HG02884 (cell line): ENCODE results near the gene HMX3.
A peak's percentile ranks its signal among the peaks of the same experiment; 100 is the strongest.

Source experiments
- ATAC-seq: cut with Tn5 transposase; IDR thresholded peaks from one replicate; pipeline ENCODE4 v1.9.1; 2021; ENCODE audit warnings: mild to moderate bottlenecking, moderate library complexity; ENCODE audit not compliant: unreplicated experiment

The HMX3 gene

DNA sequence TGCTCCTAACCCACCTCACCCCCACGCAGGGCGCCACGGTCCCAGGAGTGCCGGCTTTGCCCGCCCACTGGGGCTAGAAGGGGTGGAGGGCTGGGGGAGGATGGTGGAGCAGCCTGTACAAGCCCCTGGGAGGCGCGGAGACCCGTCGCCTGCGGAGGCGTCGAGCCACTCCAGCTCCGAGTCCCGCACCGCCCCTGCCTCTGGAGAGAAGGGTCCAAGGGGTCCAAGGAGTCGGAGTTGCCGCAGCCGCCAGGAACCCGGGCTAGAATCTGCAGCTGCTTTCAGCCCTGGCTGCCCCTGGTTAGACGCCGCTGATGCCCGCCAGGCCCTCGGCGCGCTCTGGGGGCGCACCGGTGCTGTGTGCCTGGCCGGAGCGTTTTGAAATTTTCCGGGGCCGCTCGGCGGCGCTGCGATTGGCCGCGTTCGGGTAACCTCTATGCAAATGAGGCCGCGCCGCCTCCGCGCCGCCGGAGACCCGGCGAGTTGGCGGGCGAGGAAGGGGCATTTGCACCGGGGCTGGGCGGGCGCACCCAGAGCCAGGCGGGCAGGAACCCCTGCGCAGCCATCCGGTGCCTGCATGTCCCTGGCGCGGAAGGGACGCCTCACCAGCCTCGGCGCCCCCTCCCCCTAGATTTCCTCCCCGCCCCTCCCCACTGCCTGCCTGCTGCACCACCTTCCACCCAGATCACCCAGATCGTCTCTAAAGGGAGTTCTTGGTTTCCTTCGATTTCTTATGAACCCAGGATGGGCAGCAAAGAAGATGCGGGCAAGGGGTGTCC is 12.1 kb downstream of the HMX3 start, which contains the start of gene HMX2:
HMX2 (plus strand) TSS at position 502 of the 779 bp plus-strand sequence; CDS start at position 745, 243 bp downstream.
- ATAC-seq: no peak

DNA sequence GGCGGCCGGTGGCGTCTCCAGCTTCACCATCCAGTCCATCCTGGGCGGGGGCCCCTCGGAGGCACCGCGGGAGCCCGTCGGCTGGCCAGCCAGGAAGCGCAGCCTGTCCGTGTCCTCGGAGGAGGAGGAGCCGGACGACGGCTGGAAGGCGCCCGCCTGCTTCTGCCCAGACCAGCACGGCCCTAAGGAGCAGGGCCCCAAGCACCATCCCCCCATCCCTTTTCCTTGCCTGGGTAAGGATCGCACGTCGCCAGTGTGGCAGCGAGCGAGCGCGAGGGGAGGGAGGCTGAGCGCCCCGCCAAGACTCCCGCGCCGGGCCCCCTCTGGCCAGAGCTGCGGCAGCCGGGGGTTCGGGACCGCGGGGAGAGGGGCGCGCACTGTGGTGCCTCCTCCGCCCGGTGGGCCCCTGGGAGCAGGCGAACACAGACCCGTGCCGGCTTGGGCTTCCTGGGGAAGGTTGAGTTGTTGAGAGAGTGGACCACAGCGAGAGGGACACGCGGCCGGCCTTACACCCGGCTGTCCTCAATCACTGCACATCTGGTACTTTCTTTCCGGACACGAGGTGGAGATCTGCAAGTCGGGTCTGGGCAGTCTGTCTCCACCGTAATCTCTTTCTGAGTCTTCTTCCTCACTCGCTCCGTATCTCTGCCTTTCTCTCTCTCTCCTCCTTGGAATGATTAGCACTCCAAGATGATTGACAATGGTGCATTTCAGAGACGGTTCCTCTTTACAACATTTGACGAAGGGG is 12.8 kb downstream of the HMX3 start:
- no peak for ATAC-seq

DNA sequence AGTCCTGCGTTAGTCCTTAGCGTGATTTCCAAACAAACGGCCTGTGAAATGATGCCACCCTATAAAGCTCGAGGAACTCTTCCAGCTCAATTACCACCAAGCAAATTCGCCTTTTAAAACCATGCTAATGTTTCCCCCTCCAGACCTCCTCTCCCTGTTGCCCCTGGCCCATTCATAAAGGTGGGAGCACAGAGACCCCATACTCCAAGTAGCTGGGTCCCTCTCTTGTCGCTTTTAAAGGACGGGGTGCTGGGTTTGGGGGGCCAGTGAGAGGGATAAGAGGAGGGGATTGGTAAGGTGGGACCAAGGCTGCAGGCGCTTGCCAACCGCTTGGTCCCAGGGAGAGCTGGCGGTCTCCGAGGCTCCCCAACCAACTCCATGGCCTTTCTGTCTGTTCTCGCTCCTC is 13.4 kb downstream of the HMX3 start:
- no peak for ATAC-seq

DNA sequence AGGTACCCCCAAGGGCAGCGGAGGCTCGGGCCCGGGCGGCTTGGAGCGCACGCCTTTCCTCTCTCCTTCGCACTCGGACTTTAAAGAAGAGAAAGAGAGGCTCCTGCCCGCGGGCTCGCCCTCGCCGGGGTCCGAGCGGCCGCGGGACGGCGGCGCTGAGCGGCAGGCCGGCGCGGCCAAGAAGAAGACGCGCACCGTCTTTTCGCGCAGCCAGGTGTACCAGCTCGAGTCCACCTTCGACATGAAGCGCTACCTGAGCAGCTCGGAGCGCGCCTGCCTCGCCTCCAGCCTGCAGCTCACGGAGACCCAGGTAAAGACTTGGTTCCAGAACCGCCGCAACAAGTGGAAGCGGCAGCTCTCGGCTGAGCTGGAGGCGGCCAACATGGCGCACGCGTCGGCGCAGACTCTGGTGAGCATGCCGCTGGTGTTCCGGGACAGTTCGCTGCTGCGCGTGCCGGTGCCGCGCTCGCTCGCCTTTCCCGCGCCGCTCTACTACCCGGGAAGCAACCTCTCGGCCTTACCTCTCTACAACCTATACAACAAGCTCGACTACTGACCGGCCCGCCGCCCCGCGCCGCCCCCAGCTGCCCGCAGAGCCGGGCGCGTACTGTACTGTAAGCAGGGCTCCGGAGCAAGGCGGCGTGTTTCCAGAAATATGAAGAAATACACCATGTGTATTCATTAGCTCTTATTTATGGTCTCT is 13.9 kb downstream of the HMX3 start:
- no peak for ATAC-seq

DNA sequence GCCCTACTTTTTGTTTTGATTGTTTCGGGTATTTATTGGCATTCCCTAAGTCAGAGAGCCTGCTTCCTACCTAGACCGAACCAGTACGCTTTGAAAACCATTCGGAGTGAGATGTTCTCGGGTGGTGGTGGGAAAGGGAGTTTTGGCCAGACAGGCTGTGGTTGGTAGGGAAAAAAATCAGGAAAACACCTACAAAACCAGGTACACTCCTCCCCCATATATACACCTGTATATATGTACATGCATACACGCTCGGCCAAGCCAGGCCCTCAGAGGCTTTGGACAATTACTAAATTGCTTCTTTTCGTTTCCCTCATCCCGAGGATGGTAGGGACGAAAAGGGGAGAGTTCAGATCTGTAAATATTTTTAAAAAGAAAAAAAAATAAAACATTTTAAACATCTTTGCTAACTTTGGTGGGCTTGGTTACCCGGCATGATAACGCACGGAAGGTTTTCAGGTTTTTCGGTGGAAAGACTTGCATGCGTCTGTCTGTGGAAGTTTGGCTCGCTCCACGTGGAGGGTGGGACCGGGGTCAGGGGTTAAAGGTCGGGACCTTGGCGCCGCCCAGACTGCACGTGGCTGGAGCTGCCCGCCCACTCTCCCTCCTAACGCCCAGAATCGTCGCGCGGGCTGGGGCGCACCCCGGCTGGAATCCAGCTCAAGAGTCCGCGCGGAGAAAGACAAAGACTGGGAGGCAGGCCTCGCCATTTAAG is 14.7 kb downstream of the HMX3 start:
- ATAC-seq: no peak

DNA sequence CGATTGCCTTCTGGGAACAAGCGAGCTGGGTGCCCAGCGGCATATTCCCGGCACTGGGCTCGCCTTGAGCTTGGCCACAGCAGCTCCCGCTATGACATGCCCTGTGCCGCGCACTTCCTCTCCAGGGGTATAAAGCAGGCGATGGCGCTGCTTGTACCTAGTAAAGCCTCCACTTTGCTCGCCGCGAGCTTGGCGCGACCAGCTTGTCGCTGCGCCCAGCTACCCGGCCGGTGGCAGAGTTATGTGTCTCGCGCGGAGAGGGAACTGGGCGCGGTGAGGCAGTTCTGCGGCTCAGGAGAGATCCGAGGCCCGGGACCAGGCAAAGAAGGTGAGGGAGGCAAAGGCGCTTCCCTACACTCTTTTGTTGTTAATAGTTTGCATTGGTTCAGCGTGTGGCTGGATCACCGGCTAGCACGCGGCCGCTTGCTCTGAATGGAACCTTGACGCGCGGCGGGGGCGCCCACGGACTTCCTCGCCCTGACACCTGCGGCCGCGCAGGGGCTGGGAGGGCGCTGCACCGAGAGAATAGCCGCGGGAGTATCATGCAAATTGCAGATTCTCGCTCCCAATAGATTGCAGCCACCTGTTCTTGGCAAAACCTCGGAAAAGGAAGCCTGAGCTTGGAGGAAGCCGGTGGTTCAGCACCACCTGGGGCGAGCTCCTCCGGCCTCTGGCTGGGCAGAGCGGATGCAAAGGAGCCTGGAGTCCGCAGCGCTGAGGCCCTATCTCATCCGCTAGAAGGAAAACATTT is 15.4 kb downstream of the HMX3 start:
- no peak for ATAC-seq

DNA sequence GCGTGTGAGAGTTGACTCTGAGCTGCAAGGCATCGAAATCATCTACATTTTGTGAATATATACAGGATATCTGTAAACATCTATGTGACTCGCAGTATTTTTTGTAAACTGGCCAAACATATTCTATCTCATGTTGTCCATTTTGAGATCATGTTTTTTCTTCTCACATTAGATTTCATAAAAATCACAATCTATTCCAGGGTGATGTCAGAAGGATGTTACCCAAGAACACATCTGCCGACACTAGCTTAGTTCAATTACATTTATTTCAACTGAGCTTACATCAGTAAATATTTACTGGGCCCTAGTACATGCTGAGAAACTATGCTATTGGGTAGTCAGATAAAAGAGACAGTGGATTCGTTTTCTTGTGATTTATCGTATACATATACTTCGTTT is 16.0 kb downstream of the HMX3 start:
- no peak for ATAC-seq

DNA sequence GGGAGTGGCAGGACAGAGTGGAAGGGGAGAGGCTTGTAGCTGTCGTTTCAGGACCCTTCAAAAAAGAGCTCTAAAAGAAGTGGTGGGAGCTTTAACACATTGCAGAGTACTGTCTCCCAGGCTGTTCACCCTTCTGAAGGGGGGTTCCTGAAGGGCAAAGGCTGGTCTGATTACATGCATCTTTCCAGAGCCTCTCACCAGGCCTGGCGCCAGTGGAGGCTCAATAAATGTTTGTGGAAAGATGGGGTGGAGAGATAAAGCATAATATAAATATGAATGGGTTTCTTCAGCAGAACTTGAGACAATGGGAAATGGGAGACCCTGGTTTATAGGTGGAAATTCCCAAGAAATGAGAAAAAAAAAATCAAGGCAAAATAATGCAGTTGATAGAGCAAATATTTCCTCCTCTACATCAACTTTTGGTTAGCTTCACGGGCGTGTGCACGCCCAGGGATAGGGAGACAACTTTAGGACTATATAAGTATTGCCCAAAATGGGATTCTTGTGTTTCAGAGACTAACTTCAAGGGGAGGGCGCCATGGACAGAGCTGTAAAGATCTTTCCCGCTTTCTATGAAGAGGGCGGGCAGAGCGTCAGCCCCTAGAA is 17.8 kb downstream of the HMX3 start:
- no peak for ATAC-seq

DNA sequence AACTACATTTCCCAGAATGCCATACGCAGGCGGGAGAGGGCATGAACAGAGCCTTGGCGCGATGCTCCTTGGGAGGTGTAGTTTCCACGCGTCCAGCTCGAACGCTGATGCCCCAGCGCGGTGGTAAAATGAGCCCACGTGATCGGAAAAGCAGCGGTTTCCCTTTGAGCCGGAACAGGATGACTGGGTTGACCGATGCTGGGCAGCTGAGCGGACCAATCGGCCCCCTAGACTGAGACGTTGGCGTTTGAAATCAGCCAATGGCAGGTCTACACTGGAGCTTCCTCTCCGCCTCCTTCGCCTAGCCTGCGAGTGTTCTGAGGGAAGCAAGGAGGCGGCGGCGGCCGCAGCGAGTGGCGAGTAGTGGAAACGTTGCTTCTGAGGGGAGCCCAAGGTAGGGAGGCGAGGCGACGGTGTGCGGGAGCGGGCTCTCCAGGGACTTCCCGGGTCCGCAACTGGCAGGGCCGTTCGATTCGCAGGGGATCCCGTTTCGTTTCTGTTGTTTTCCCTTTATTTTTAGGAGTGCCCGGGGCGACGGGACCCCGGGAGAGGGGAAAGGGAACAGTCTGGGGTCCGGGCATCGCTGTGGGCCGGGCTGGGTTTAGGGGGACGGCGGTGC is 18.4 kb downstream of the HMX3 start, which contains the start of gene BUB3:
BUB3 (plus strand) TSS at position 311 of the 619 bp plus-strand sequence. CDS start 516 bp downstream, outside the sequence.
- peak; percentile 91 for ATAC-seq

DNA sequence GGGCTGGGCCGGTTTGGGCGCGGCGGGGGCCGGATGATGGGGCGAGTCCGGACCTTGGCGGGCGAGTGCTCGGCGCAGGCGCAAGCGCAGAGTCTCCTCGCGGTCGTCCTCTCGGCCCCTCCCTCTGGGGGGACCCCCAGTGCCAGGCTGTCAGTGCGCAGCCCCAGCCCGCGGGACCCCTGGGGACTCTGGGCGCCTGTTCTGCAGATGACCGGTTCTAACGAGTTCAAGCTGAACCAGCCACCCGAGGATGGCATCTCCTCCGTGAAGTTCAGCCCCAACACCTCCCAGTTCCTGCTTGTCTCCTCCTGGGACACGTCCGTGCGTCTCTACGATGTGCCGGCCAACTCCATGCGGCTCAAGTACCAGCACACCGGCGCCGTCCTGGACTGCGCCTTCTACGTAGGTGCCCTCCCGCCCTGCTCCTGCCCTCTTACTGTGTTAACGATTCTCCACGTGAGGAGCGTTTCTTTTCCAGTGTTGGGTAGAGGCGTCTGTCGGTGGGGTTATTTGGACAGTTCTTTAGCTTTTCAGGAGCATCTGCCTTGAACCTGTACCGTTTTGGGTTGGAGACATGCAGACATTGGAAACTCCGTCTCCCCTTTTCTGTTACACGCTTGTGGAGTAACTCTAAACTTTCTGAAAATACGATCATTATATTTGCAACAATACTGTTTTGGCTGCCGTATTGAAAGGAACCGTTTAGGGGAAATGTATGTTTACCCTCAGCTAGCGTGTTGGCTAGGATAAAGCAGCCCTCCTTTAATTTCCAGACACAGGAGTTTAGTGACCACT is 19.1 kb downstream of the HMX3 start:
- ATAC-seq: peak; percentile 31

DNA sequence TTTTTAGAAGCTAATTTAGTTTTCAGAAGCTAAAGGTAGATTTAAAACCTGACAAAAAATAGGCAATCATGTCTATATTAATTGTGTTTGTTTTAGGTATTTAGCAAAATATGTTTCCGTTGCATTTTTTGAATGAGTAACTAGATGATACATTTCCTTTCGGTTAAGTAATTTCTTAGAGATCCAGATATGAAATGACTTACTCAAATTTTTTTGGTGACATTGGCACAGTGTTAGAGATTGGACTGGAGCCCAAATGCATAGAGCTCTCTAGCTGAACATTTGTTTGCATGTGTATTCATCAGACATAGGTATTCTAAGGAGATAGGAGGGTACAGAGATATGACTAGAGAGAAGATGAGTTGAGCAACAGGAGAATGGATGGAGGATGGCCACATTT is 20.3 kb downstream of the HMX3 start:
- ATAC-seq: no peak

DNA sequence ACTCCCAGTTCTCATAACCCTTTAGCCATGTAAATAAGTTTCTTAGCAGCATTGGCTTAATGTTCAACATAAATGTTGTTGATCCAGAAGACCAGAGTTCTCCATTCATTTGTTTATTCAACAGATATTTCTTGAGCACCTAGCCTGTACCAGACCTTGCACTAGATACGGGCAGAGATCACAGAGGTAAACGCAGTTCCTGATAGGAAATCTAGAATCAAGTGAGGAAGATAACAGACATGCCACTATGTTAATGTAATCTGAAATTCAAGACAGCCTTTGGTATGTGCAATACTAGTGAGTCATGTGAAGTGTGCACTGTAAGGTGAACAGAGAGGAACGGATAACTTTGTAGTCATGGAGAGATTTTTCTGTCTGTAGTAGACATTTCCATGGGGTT is 21.4 kb downstream of the HMX3 start:
- no peak for ATAC-seq

DNA sequence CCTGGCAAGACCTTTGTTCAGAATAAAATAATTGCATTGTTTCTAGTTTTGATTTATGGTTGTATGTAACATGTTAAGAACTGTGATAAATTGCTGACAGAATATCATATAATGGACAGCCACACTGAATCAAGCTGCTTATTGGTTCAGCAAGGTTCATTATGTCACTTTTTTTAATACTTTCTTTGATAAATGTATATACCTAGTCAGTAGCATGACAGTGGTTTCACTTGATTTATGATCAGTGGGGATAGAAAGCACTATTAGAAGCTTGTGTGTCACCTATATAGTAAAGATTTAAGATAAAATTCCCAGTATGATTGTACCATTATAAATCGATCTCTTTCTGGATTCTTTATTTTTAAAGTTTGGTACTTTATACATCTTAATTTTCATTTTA is 22.9 kb downstream of the HMX3 start:
- no peak for ATAC-seq

DNA sequence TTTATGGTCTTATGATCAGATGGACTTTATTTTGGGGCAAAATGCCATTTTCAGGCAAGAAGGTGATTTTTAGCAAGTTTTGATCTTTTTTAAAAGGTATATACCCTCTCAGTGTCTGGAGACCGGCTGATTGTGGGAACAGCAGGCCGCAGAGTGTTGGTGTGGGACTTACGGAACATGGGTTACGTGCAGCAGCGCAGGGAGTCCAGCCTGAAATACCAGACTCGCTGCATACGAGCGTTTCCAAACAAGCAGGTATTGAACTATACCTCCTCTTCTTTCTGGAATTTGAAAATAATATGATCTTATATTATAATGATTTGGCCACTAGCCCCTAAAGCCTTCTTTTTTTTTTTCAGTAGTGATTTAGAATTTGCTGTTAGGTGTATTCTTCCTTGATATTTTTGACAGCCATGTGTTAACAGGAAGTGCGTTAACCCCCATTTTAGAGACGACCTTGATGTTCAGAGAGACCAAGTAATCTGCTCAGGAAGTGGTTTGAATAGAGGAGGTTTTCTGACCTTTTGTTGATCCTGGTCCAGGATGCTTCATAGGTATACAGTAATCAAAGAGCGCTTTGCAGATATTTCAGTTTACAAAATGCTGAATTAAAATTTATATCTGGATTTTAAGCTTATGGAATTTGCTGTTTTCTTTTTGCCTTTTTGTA is 24.7 kb downstream of the HMX3 start:
- ATAC-seq: no peak

DNA sequence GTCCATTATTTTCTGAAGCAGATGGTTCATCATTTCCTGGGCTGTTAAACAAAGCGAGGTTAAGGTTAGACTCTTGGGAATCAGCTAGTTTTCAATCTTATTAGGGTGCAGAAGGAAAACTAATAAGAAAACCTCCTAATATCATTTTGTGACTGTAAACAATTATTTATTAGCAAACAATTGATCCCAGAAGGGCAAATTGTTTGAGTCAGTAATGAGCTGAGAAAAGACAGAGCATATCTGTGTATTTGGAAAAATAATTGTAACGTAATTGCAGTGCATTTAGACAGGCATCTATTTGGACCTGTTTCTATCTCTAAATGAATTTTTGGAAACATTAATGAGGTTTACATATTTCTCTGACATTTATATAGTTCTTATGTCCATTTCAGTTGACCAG is 28.5 kb downstream of the HMX3 start:
- ATAC-seq: no peak

DNA sequence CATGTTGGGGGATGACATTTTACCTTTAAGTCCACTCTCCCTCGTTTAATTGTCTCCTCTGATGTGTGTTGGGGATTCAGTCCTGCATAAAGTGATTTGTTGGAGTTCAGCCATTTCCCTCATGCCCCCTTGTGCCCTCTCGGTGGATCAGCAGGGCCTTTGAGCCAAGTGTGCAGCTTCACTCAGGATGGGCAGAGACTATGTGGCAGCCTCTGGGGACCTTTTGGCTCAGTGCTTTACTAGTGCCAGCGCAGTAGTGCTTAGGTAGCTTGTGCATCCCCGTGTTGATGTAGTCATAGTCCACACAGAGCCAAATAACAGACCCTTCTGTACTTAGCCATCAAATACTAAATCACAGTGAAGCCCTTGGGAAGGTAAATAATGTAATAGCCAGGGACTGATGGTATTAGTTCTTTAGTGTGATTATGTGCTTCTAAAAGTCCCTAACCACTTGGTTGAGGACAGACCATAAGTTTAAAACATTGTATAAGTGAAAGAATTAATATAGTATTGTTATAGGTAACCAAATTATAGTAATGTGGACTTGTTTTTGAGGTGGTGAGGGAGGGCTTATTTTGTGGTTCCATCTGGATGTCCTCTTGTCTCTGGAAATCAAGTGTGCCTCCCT is 29.8 kb downstream of the HMX3 start:
- ATAC-seq: no peak

DNA sequence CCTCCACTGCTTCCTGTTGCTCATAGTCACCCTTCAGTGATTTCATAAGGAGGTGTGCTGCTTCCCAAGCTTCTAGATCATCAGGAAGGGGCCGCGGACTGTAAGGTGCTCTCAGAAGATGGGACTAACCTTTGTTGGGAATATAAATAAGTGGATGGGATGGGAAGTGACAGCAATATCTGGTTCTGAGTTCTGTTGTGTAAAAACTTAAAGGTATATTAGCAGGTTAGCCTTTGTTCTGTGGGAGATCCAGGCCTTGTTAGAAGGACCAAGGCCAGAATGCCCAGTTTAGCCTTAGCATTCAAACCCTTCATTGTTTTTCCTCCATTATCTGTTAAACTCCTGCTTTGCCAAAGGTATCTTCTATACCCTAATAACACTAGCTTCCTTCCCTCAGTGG is 30.8 kb downstream of the HMX3 start:
- ATAC-seq: no peak

DNA sequence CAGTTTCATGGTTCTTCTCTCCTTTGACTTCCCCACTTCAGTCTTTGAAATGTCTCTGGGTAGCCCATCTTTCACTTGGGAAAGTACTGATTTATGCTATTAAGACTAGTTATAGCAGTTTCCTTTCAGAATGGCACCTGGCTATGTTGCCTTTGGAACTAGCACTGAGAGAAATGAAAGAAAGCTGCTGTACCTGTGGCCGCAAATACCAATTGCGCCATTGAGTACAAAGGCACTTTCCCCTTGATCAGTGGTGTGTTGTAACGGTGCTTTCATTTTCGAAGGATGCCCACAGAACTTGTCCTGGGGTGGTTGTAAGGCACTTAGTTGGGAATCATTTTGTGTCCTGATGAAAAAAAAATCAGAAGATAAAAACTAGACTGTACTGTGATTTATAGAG is 35.2 kb downstream of the HMX3 start:
- ATAC-seq: no peak
